OCI-LY7 (cell line): ENCODE data around the gene COBL. TPM values are rescaled to one million over a fixed set of nuclear protein-coding genes. Genes with fewer than 3 reads are reported as not detected.

Experiments used
- BruUV-seq: library from RNA; stranded (reverse); fragments of 400-500 nt; replicated peaks from 2 replicates; lab custom pipeline; 2021; lab: Mats Ljungman, UMichigan
- CTCF ChIA-PET: fragments of 300-600 bp; sonication (Branson Sonifier 250); formaldehyde crosslinking; loops from one replicate; lab custom pipeline; 2022; ENCODE audit warnings: antibody characterized with exemption; ENCODE audit not compliant: unreplicated experiment; lab: Charles Lee
- POLR2A ChIA-PET: fragments of 300-600 bp; sonication (Branson Sonifier 250); formaldehyde crosslinking; loops from one replicate; lab custom pipeline; 2022; ENCODE audit warnings: antibody characterized with exemption; lab: Charles Lee
- DNase-seq: peaks from one replicate; pipeline ENCODE4 v3.0.0-alpha.2; 2015; ENCODE audit warnings: low spot score
- H2AFZ ChIP-seq: fragments of 200-600 bp; sonication (generic), shearing (Covaris generic); 2 replicates; pipeline ENCODE4 v1.6.1; 2014; ENCODE audit warnings: mild to moderate bottlenecking, antibody characterized with exemption, low read length, moderate library complexity
- H3K27ac ChIP-seq: fragments of 200-600 bp; sonication (generic); 2 replicates; pipeline ENCODE4 v1.5.1; 2014; ENCODE audit warnings: mixed run types, low read depth, mild to moderate bottlenecking, moderate library complexity, low read length, inconsistent platforms; ENCODE audit not compliant: poor library complexity, severe bottlenecking
- H3K36me3 ChIP-seq: fragments of 200-600 bp; sonication (generic); 2 replicates; pipeline ENCODE4 v1.6.1; 2014; ENCODE audit warnings: mild to moderate bottlenecking, antibody characterized with exemption, low read length, moderate library complexity, mixed read lengths; ENCODE audit not compliant: insufficient read depth
- H3K4me1 ChIP-seq: fragments of 200-600 bp; sonication (generic); 2 replicates; pipeline ENCODE4 v1.5.1; 2014; ENCODE audit warnings: mild to moderate bottlenecking, low read length; ENCODE audit not compliant: insufficient read depth, poor library complexity, severe bottlenecking
- H3K4me2 ChIP-seq: fragments of 200-600 bp; sonication (generic); 2 replicates; pipeline ENCODE4 v1.6.1; 2014; ENCODE audit warnings: mild to moderate bottlenecking, low read length
- H3K4me3 ChIP-seq: fragments of 200-600 bp; sonication (generic); 2 replicates; pipeline ENCODE4 v1.5.1; 2014; ENCODE audit warnings: mild to moderate bottlenecking, low read depth, low read length; ENCODE audit not compliant: poor library complexity, severe bottlenecking
- H3K79me2 ChIP-seq: fragments of 200-600 bp; sonication (generic); 2 replicates; pipeline ENCODE4 v1.6.1; 2016; ENCODE audit warnings: low read depth, mild to moderate bottlenecking, low read length, moderate library complexity, mixed read lengths; ENCODE audit not compliant: insufficient read depth
- H3K9me2 ChIP-seq: fragments of 200-600 bp; sonication (generic); 2 replicates; pipeline ENCODE4 v1.6.1; 2016; ENCODE audit warnings: mild to moderate bottlenecking, low read length, mixed read lengths; ENCODE audit not compliant: insufficient read depth
- H3K9me3 ChIP-seq: fragments of 200-600 bp; sonication (generic); 2 replicates; pipeline ENCODE4 v1.6.1; 2014; ENCODE audit warnings: mild to moderate bottlenecking, mixed run types, low read length, mixed read lengths
- H4K20me1 ChIP-seq: fragments of 200-600 bp; sonication (generic); 2 replicates; pipeline ENCODE4 v1.6.1; 2014; ENCODE audit warnings: mild to moderate bottlenecking, antibody characterized with exemption, low read length, moderate library complexity, mixed read lengths; ENCODE audit not compliant: insufficient read depth
- CTCF ChIP-seq: fragments of 200-600 bp; sonication (generic); conservative IDR thresholded peaks from 2 replicates; pipeline ENCODE4 v1.5.1; 2014; ENCODE audit warnings: mild to moderate bottlenecking, antibody characterized with exemption, low read length, moderate library complexity, mixed read lengths
- EZH2phosphoT487 ChIP-seq: fragments of 200-600 bp; sonication (generic); IDR thresholded peaks from 2 replicates; pipeline ENCODE4 v1.6.1; 2018; ENCODE audit warnings: low read depth, borderline replicate concordance, mild to moderate bottlenecking, mixed run types, antibody characterized with exemption, low read length, moderate library complexity, mixed read lengths
- intact Hi-C: fragments of 100-400 bp; cut with micrococcal nuclease; formaldehyde crosslinking; loops from one replicate; pipeline ENCODE4 v1.10.0; 2022; ENCODE audit not compliant: unreplicated experiment
- total RNA-seq, 2 experiments: library from RNA; depleted of rRNA in 1 of 2; stranded (reverse); fragments of >200 nt in 1 of 2; shearing (Covaris generic) in 1 of 2; gene quantifications; 2 replicates each; pipeline ENCODE4 v1.2.3, GENCODE V29; 2014 to 2022

COBL gene
- total RNA-seq, 2 experiments from 2014 or later: not detected

GRCh38 chr7:51230723-51231122, 85.9 kb downstream of the COBL start:
- ChIA-PET CTCF (no interaction called here), POLR2A (no interaction called here)
- intact Hi-C loops: no loop called here
- no peak overlapping the region for H3K27ac ChIP-seq
- no TSS peak for BruUV-seq
- no peaks in the 10 kb centered on the region for H3K36me3 ChIP-seq
- no peak for DNase-seq
- H3K79me2 ChIP-seq: no peaks in the 10 kb centered on the region
- no peak overlapping the region for H2AFZ ChIP-seq
- no peak overlapping the region for H3K4me3 ChIP-seq
- H3K9me2 ChIP-seq: no peaks in the 10 kb centered on the region
- no peaks in the 10 kb centered on the region for H4K20me1 ChIP-seq
- no peaks in the 10 kb centered on the region for H3K9me3 ChIP-seq
- H3K4me1 ChIP-seq: no peaks in the 10 kb centered on the region
- TF ChIP-seq EZH2phosphoT487 (no peak), CTCF (no peak)
- H3K4me2 ChIP-seq: no peak overlapping the region

GRCh38 chr7:51230324-51230625, 86.3 kb downstream of the COBL start:
- POLR2A ChIA-PET: interaction anchor here (1.4 kb wide), 1 partner anchor 15 kb away, joined by 5 read pairs; no protein-coding TSS in a partner anchor
- intact Hi-C loops: no loop called here

More at GRCh38 chr7:51230324-51230625, 86.3 kb downstream of the COBL start:
- H3K4me2 ChIP-seq: no peak overlapping the region
- no peak overlapping the region for H3K27ac ChIP-seq
- no peaks in the 10 kb centered on the region for H4K20me1 ChIP-seq
- H3K36me3 ChIP-seq: no peaks in the 10 kb centered on the region
- no peaks in the 10 kb centered on the region for H3K4me1 ChIP-seq
- no peaks in the 10 kb centered on the region for H3K9me3 ChIP-seq
- no peak overlapping the region for H2AFZ ChIP-seq
- TF ChIP-seq EZH2phosphoT487 (no peak), CTCF (no peak)
- H3K79me2 ChIP-seq: no peaks in the 10 kb centered on the region
- H3K4me3 ChIP-seq: no peak overlapping the region
- DNase-seq: no peak
- CTCF ChIA-PET: no interaction called here
- BruUV-seq: no TSS peak
- H3K9me2 ChIP-seq: no peaks in the 10 kb centered on the region
